Sigmoid colon (tissue), 7 donors: Measurements from ENCODE around the gene NLGN1. TPM values are rescaled to one million over a fixed set of nuclear protein-coding genes. Genes with fewer than 3 reads are reported as not detected.

Source experiments
- DNase-seq: peaks from one replicate; pipeline ENCODE4 v3.0.0-alpha.2; 2019
- H3K27ac ChIP-seq, 4 donors: fragments of 200-600 bp; sonication (generic); one replicate each; pipeline ENCODE4 v1.5.1; 2016 to 2019; ENCODE audit warnings: mild to moderate bottlenecking in 1 of 4
- H3K27me3 ChIP-seq, 3 donors: fragments of 200-600 bp; sonication (generic); one replicate each; pipeline ENCODE4 v1.5.1; 2019; ENCODE audit warnings: mild to moderate bottlenecking in 1 of 3
- H3K36me3 ChIP-seq, 4 donors: fragments of 200-600 bp; sonication (generic); one replicate each; pipeline ENCODE4 v1.5.1; 2016 to 2019
- H3K4me1 ChIP-seq, 4 donors: fragments of 200-600 bp; sonication (generic); one replicate each; pipeline ENCODE4 v1.5.1; 2017 to 2019
- H3K4me3 ChIP-seq, 4 donors: fragments of 200-600 bp; sonication (generic); one replicate each; pipeline ENCODE4 v1.5.1; 2017 to 2019; ENCODE audit warnings: mild to moderate bottlenecking in 2 of 4, moderate library complexity in 1 of 4
- H3K9me3 ChIP-seq, 4 donors: fragments of 200-600 bp in 3 of 4; sonication (generic) in 3 of 4; one replicate each; pipeline versions ENCODE4 v1.5.1 to v1.6.1; 2013 to 2019
- EP300 ChIP-seq, 4 donors: sonication (generic); formaldehyde crosslinking; IDR thresholded peaks; one replicate each; pipeline ENCODE4 v1.6.1; 2017; ENCODE audit warnings: antibody characterized with exemption in 4 of 4
- POLR2A ChIP-seq, 2 donors: fragments of 450-650 bp; IDR thresholded peaks; one replicate each; pipeline ENCODE4 v1.6.1; 2016; ENCODE audit warnings: antibody characterized with exemption in 2 of 2, mild to moderate bottlenecking in 2 of 2, moderate library complexity in 2 of 2
- POLR2AphosphoS5 ChIP-seq, 4 donors: sonication (generic); formaldehyde crosslinking; IDR thresholded peaks; one replicate each; pipeline ENCODE4 v1.6.1; 2017; ENCODE audit warnings: antibody characterized with exemption in 4 of 4
- WGBS, 2 donors: extraction: QIAGEN DNeasy Blood & Tissue Kit; methylation state at CpG; one replicate each; pipeline ENCODE4 v1.1.7; 2013; 5-methylcytosine and 5-hydroxymethylcytosine counted together
- intact Hi-C: fragments of 100-400 bp; cut with DNase I; formaldehyde crosslinking; loops from one replicate; pipeline ENCODE4 v1.15.1; 2023
- polyA plus RNA-seq, 3 donors: library from polyadenylated mRNA; stranded (reverse); fragments of 200-250 nt; gene quantifications; one replicate each; pipeline ENCODE4 v1.2.3, GENCODE V29; 2013
- total RNA-seq, 4 donors: library from RNA; depleted of rRNA; stranded (reverse); fragments of >200 nt; gene quantifications; one replicate each; pipeline ENCODE4 v1.1.0, GENCODE V29; 2016
- TF ChIP-seq, protein P1 (sequence below), 4 experiments: fragments of 450-650 bp in 3 of 4; fragments of 200-600 bp in 1 of 4; IDR thresholded peaks; one replicate each; pipeline ENCODE4 v1.5.1; 2016 to 2019; ENCODE audit warnings: antibody characterized with exemption in 4 of 4, mild to moderate bottlenecking in 3 of 4, moderate library complexity in 2 of 4
- donor health status: healthy with polysubstance abuse.
- donor health status: Bipolar disorder and iron deficiency.
- donor health status: healthy.

Gene NLGN1
- total and polyA plus RNA-seq, 7 donors: under 0.01 to 33.5 (median 28.3) TPM; not detected in 1

DNA sequence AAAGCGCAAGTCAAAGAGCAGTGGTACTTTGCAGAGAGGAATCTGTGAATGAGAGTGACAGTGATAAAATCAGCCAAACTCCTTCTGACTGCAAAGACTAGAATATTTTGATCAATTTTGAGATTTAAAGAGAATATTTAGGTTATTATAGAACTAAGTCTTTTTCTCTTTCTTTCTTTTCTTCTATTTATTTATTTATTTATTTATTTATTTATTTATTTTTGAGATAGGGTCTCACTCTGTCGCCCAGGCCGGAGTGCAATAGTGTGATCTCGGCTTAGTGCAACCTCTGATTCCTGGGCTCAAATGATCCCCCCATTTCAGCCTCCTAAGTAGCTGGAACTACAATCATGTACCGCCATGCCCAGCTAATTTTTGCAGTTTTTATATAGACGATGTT, 857.9 kb downstream of the NLGN1 start:
- Histone ChIP-seq H3K27me3 (no peaks in the 10 kb centered on the region), H3K9me3 (no peaks in the 10 kb centered on the region), H3K36me3 (no peaks in the 10 kb centered on the region), H3K4me1 (peaks cover 0 to 27% (median 8%) of the 10 kb centered on the region in 4 donors), H3K4me3 (no peak overlapping the region), H3K27ac (no peak overlapping the region)
- 85 to 88% methylated on average over 6 of the region's 6 CpGs for WGBS, 2 donors
- no peak for DNase-seq
- intact Hi-C loops: no loop called here
- TF ChIP-seq POLR2AphosphoS5 (IDR thresholded peaks at IDR 0.05) (no peak), EP300 (IDR thresholded peaks at IDR 0.05) (no peak), POLR2A (IDR thresholded peaks at IDR 0.05) (no peak)
- TF ChIP-seq, protein P1, sequence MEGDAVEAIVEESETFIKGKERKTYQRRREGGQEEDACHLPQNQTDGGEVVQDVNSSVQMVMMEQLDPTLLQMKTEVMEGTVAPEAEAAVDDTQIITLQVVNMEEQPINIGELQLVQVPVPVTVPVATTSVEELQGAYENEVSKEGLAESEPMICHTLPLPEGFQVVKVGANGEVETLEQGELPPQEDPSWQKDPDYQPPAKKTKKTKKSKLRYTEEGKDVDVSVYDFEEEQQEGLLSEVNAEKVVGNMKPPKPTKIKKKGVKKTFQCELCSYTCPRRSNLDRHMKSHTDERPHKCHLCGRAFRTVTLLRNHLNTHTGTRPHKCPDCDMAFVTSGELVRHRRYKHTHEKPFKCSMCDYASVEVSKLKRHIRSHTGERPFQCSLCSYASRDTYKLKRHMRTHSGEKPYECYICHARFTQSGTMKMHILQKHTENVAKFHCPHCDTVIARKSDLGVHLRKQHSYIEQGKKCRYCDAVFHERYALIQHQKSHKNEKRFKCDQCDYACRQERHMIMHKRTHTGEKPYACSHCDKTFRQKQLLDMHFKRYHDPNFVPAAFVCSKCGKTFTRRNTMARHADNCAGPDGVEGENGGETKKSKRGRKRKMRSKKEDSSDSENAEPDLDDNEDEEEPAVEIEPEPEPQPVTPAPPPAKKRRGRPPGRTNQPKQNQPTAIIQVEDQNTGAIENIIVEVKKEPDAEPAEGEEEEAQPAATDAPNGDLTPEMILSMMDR (IDR thresholded peaks at IDR 0.05): no peak

GRCh38 chr3:174266476-174266875, 868.9 kb downstream of the NLGN1 start:
- no peak overlapping the region for H3K27ac ChIP-seq
- H3K4me3 ChIP-seq: no peak overlapping the region
- peaks cover 0 to 13% (median 3%) of the 10 kb centered on the region in 4 donors for H3K4me1 ChIP-seq
- H3K27me3 ChIP-seq: no peaks in the 10 kb centered on the region
- 85 to 94% methylated on average over 2 of the region's 2 CpGs for WGBS, 2 donors
- DNase-seq: no peak
- H3K9me3 ChIP-seq: no peaks in the 10 kb centered on the region
- no peaks in the 10 kb centered on the region for H3K36me3 ChIP-seq
- TF ChIP-seq POLR2AphosphoS5 (IDR thresholded peaks at IDR 0.05): no peak
- TF ChIP-seq, protein P1 (IDR thresholded peaks at IDR 0.05): no peak
- no peak for TF ChIP-seq POLR2A (IDR thresholded peaks at IDR 0.05)
- TF ChIP-seq EP300 (IDR thresholded peaks at IDR 0.05): no peak
- intact Hi-C loops: no loop called here

DNA sequence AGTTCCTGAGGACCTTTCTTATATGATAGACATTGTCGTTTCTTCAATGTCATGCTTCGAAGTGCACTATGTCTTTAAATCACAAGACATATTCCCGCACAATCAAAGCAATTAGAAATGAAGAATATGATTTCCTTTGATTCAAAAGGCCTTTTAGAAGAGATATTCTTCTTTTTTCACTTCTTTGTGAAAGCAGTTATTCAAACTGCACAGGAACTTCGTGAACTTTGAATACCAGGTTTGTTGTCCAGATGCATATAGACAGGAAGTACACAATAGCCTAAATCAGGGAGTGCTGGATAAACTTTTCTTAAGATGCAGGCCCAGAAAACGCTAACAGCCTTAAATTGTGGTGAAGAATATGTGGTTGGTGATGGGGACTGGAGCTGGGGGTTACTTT, 870.5 kb downstream of the NLGN1 start:
- no peak overlapping the region for H3K27ac ChIP-seq

DNA sequence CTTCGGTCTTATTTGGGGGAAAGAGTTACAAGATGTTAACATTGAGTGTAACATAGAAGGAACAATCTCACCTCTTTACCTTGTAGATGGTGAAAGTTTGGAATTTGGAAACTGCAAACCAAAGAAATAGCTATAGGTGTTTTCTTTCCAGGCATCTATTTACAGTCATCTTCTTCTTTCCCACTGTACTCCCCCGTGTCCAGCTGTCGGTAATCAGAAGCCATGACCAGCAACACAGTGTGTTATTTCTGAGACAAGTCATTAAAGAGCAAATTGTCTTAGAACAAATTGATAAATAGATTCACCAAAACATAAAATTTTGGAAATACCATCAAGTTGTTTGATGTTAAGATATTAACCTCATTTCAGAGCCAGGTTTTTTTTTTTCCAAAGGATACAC, 871.0 kb downstream of the NLGN1 start:
- 89% methylated on average over 3 of the region's 3 CpGs for WGBS, 2 donors
- Histone ChIP-seq H3K4me1 (peaks cover 0 to 13% (median 3%) of the 10 kb centered on the region in 4 donors), H3K27ac (no peak overlapping the region), H3K36me3 (no peaks in the 10 kb centered on the region), H3K27me3 (no peaks in the 10 kb centered on the region), H3K9me3 (no peaks in the 10 kb centered on the region), H3K4me3 (no peak overlapping the region)
- intact Hi-C loops: no loop called here
- no peak for TF ChIP-seq EP300 (IDR thresholded peaks at IDR 0.05)
- no peak for TF ChIP-seq POLR2AphosphoS5 (IDR thresholded peaks at IDR 0.05)
- TF ChIP-seq POLR2A (IDR thresholded peaks at IDR 0.05): no peak
- TF ChIP-seq, protein P1 (IDR thresholded peaks at IDR 0.05): no peak
- no peak for DNase-seq

More for the DNA sequence above, 870.5 kb downstream of the NLGN1 start:
- Histone ChIP-seq H3K4me3 (no peak overlapping the region), H3K36me3 (no peaks in the 10 kb centered on the region), H3K9me3 (no peaks in the 10 kb centered on the region), H3K4me1 (peaks cover 0 to 13% (median 3%) of the 10 kb centered on the region in 4 donors), H3K27me3 (no peaks in the 10 kb centered on the region)
- WGBS, 2 donors: 73 to 81% methylated on average over 5 of the region's 5 CpGs
- no peak for TF ChIP-seq POLR2AphosphoS5 (IDR thresholded peaks at IDR 0.05)
- TF ChIP-seq, protein P1 (IDR thresholded peaks at IDR 0.05): no peak
- TF ChIP-seq EP300 (IDR thresholded peaks at IDR 0.05): no peak
- TF ChIP-seq POLR2A (IDR thresholded peaks at IDR 0.05): no peak
- intact Hi-C loops: no loop called here
- DNase-seq: no peak

GRCh38 chr3:174270841-174271240, 873.3 kb downstream of the NLGN1 start:
- no peak for DNase-seq
- no peak overlapping the region for H3K27ac ChIP-seq
- TF ChIP-seq EP300 (IDR thresholded peaks at IDR 0.05): no peak
- TF ChIP-seq, protein P1 (IDR thresholded peaks at IDR 0.05): no peak
- no peak for TF ChIP-seq POLR2A (IDR thresholded peaks at IDR 0.05)
- no peak for TF ChIP-seq POLR2AphosphoS5 (IDR thresholded peaks at IDR 0.05)
- H3K4me1 ChIP-seq: peaks cover 0 to 13% (median 3%) of the 10 kb centered on the region in 4 donors
- H3K4me3 ChIP-seq: no peak overlapping the region
- intact Hi-C loops: no loop called here
- no peaks in the 10 kb centered on the region for H3K27me3 ChIP-seq
- H3K36me3 ChIP-seq: no peaks in the 10 kb centered on the region
- H3K9me3 ChIP-seq: no peaks in the 10 kb centered on the region
- 76 to 82% methylated on average over 2 of the region's 2 CpGs for WGBS, 2 donors
